Esophagus muscularis mucosa (tissue), 4 donors: ENCODE results near the gene PKNOX1. TPM values are rescaled to one million over a fixed set of nuclear protein-coding genes. Genes with fewer than 3 reads are reported as not detected.
"Not testable (repeated sequence)": the region's sequence is repeated elsewhere in the genome, so short reads cannot be mapped to it uniquely, and the experiment has no call there.

Source experiments
- DNase-seq: peaks from one replicate; pipeline ENCODE4 v3.0.0-alpha.2; 2017; ENCODE audit errors: extremely low spot score
- H3K27ac ChIP-seq, 4 donors: fragments of 200-600 bp; sonication (generic); replicated peaks in 1 of 4; 1 replicate in 3 of 4; 2 replicates in 1 of 4; pipeline ENCODE4 v1.5.1; 2016 to 2019; ENCODE audit warnings: mild to moderate bottlenecking in 1 of 4
- H3K27me3 ChIP-seq, 4 donors: fragments of 200-600 bp; sonication (generic); one replicate each; pipeline versions ENCODE4 v1.5.1 to v1.6.0; 2016 to 2019
- H3K36me3 ChIP-seq, 4 donors: fragments of 200-600 bp; sonication (generic); one replicate each; pipeline ENCODE4 v1.5.1; 2016 to 2019
- H3K4me1 ChIP-seq, 4 donors: fragments of 200-600 bp; sonication (generic); one replicate each; pipeline ENCODE4 v1.5.1; 2016 to 2019
- H3K4me3 ChIP-seq, 4 donors: fragments of 200-600 bp; sonication (generic); 1 replicate in 2 of 4; 2 replicates in 2 of 4; pipeline ENCODE4 v1.5.1; 2016 to 2019; ENCODE audit warnings: mild to moderate bottlenecking in 4 of 4, moderate library complexity in 1 of 4
- H3K9me3 ChIP-seq, 4 donors: fragments of 200-600 bp; sonication (generic); 1 replicate in 3 of 4; 2 replicates in 1 of 4; pipeline ENCODE4 v1.5.1; 2016 to 2019
- CTCF ChIP-seq, 3 experiments: fragments of 200-600 bp in 2 of 3; fragments of 450-650 bp in 1 of 3; sonication (generic) in 2 of 3; IDR thresholded peaks; one replicate each; pipeline ENCODE4 v1.5.1; 2017 to 2019; ENCODE audit warnings: antibody characterized with exemption in 3 of 3, mild to moderate bottlenecking in 2 of 3, moderate library complexity in 1 of 3
- EP300 ChIP-seq: sonication (generic); formaldehyde crosslinking; IDR thresholded peaks from one replicate; pipeline ENCODE4 v1.6.1; 2017; ENCODE audit warnings: antibody characterized with exemption
- POLR2A ChIP-seq: fragments of 450-650 bp; IDR thresholded peaks from one replicate; pipeline ENCODE4 v1.6.1; 2017; ENCODE audit warnings: antibody characterized with exemption, moderate library complexity, mild to moderate bottlenecking, low read depth
- POLR2AphosphoS5 ChIP-seq, 2 donors: sonication (generic); formaldehyde crosslinking; IDR thresholded peaks; one replicate each; pipeline ENCODE4 v1.6.1; 2017; ENCODE audit warnings: antibody characterized with exemption in 2 of 2
- WGBS: methylation state at CpG from one replicate; pipeline ENCODE4 v1.1.5; 2018; 5-methylcytosine and 5-hydroxymethylcytosine counted together
- intact Hi-C: fragments of 100-400 bp; cut with DNase I; formaldehyde crosslinking; loops from one replicate; pipeline ENCODE4 v1.15.1; 2023
- total RNA-seq, 4 donors: library from RNA; depleted of rRNA; stranded (reverse); fragments of >200 nt; gene quantifications; one replicate each; pipeline versions ENCODE4 v1.1.0 to v1.2.1, GENCODE V29; 2016

The PKNOX1 gene
- total RNA-seq, 4 donors from 2014 or later: 10.3 to 18.7 (median 14.3) TPM

- Histone ChIP-seq H3K4me1 (peaks cover 0 to 21% (median 13%) of the 10 kb centered on the region in 4 donors), H3K27ac (no peak overlapping the region), H3K4me3 (no peak overlapping the region), H3K9me3 (no peaks in the 10 kb centered on the region), H3K36me3 (no peaks in the 10 kb centered on the region), H3K27me3 (no peaks in the 10 kb centered on the region)
- intact Hi-C loops: no loop called here
- no peak for DNase-seq
- TF ChIP-seq POLR2AphosphoS5 (IDR thresholded peaks at IDR 0.05): no peak
- TF ChIP-seq CTCF (IDR thresholded peaks at IDR 0.05): no peak
- no peak for TF ChIP-seq POLR2A
- no peak for TF ChIP-seq EP300
- 73% methylated on average over 21 of the region's 21 CpGs for WGBS
Measured at GRCh38 chr21:42937960-42938605, 36.3 kb upstream of the PKNOX1 start.

GRCh38 chr21:42938606-42938995, 35.8 kb upstream of the PKNOX1 start:
- H3K4me3 ChIP-seq, H3K9me3 ChIP-seq, H3K27ac ChIP-seq, intact Hi-C loops, DNase-seq, H3K36me3 ChIP-seq, H3K27me3 ChIP-seq: not testable (repeated sequence)
- peaks cover 0 to 21% (median 13%) of the 10 kb centered on the region in 4 donors for H3K4me1 ChIP-seq
- WGBS: 86% methylated on average over 6 of the region's 6 CpGs

GRCh38 chr21:42939582-42940413, 34.6 kb upstream of the PKNOX1 start:
- intact Hi-C loops: loop anchor here (10.0 kb wide), 1 partner anchor 55 kb away; no protein-coding TSS in a partner anchor
- TF ChIP-seq EP300: no peak
- TF ChIP-seq POLR2AphosphoS5 (IDR thresholded peaks at IDR 0.05): peak; percentile 79 to 83
- TF ChIP-seq POLR2A: no peak
- no peak for TF ChIP-seq CTCF (IDR thresholded peaks at IDR 0.05)
- peak overlapping the region in 3 of 4 donors; percentile 18 to 29 (median 25) for H3K4me3 ChIP-seq
- 24% methylated on average over 16 of the region's 16 CpGs for WGBS
- no peaks in the 10 kb centered on the region for H3K27me3 ChIP-seq
- peak; percentile 93 for DNase-seq
- H3K9me3 ChIP-seq: no peaks in the 10 kb centered on the region
- H3K4me1 ChIP-seq: peaks cover 0 to 21% (median 13%) of the 10 kb centered on the region in 4 donors
- H3K36me3 ChIP-seq: no peaks in the 10 kb centered on the region
- peak overlapping the region; percentile 68 to 75 (median 68) for H3K27ac ChIP-seq

GRCh38 chr21:42941696-42942085, 32.7 kb upstream of the PKNOX1 start:
- no peak for DNase-seq
- 97% methylated on average over 6 of the region's 6 CpGs for WGBS
- no peak for TF ChIP-seq POLR2AphosphoS5 (IDR thresholded peaks at IDR 0.05)
- no peak for TF ChIP-seq POLR2A
- intact Hi-C loops: loop anchor here (10.0 kb wide), 1 partner anchor 53 kb away; no protein-coding TSS in a partner anchor
- Histone ChIP-seq H3K36me3 (no peaks in the 10 kb centered on the region), H3K4me1 (peaks cover 0 to 21% (median 13%) of the 10 kb centered on the region in 4 donors), H3K27me3 (no peaks in the 10 kb centered on the region), H3K4me3 (no peak overlapping the region), H3K27ac (no peak overlapping the region), H3K9me3 (no peaks in the 10 kb centered on the region)

- Histone ChIP-seq H3K27ac (no peak overlapping the region), H3K4me3 (no peak overlapping the region), H3K9me3 (no peaks in the 10 kb centered on the region), H3K4me1 (peaks cover 0 to 21% (median 13%) of the 10 kb centered on the region in 4 donors), H3K36me3 (no peaks in the 10 kb centered on the region), H3K27me3 (no peaks in the 10 kb centered on the region)
- no peak for DNase-seq
- TF ChIP-seq POLR2A: no peak
- TF ChIP-seq EP300: no peak
- no peak for TF ChIP-seq CTCF (IDR thresholded peaks at IDR 0.05)
- TF ChIP-seq POLR2AphosphoS5 (IDR thresholded peaks at IDR 0.05): no peak
- intact Hi-C loops: loop anchor here (10.0 kb wide), 1 partner anchor 53 kb away; no protein-coding TSS in a partner anchor
- 73% methylated on average over 6 of the region's 6 CpGs for WGBS
Measured at GRCh38 chr21:42942244-42942643, 32.1 kb upstream of the PKNOX1 start.

- not testable (repeated sequence) for H3K36me3 ChIP-seq, H3K4me1 ChIP-seq, H3K27ac ChIP-seq, H3K4me3 ChIP-seq, DNase-seq, H3K27me3 ChIP-seq, H3K9me3 ChIP-seq
- WGBS: 85% methylated on average over 13 of the region's 13 CpGs
- intact Hi-C loops: loop anchor here (10.0 kb wide), 1 partner anchor 46 kb away; no protein-coding TSS in a partner anchor
Measured at GRCh38 chr21:42949094-42949755, 25.1 kb upstream of the PKNOX1 start.

- intact Hi-C loops, H3K4me1 ChIP-seq, H3K36me3 ChIP-seq, H3K27ac ChIP-seq, DNase-seq, H3K4me3 ChIP-seq, H3K27me3 ChIP-seq, H3K9me3 ChIP-seq: not testable (repeated sequence)
- 92% methylated on average over 9 of the region's 9 CpGs for WGBS
Measured at GRCh38 chr21:42951193-42951592, 23.2 kb upstream of the PKNOX1 start.
